Measurements from ENCODE around the gene PPHLN1.

The PPHLN1 gene

GRCh38 chr12:42490261-42490842, 164.4 kb downstream of the PPHLN1 start:
- Histone ChIP-seq H3K9me3 (ENCODE audit: insufficient read depth, low read length, severe bottlenecking) (no peaks in the 10 kb centered on the region), H3K36me3 (ENCODE audit: insufficient read depth, low read length) (no peaks in the 10 kb centered on the region), H3K4me3 (ENCODE audit: low read depth in 1 of 2, low read length in 2 of 2) (no peak overlapping the region), H4K20me1 (ENCODE audit: insufficient read depth, low read length) (no peaks in the 10 kb centered on the region), H3K79me2 (ENCODE audit: insufficient read depth, low read length) (no peaks in the 10 kb centered on the region), H3K27me3 (ENCODE audit: insufficient read depth, low read length, poor library complexity) (no peaks in the 10 kb centered on the region), H3K4me1 (ENCODE audit: insufficient read depth, low read length) (no peaks in the 10 kb centered on the region), H3K9ac (ENCODE audit: low read depth, low read length) (no peak overlapping the region), H3K27ac (ENCODE audit: low read length) (no peak overlapping the region), H3K4me2 (ENCODE audit: insufficient read depth, low read length) (no peak overlapping the region), H2AFZ (ENCODE audit: low read depth, low read length) (no peak overlapping the region)
- TF ChIP-seq EZH2 (IDR thresholded peaks at IDR 0.05; ENCODE audit: borderline replicate concordance, low read depth, low read length, severe bottlenecking) (no peak), CTCF (IDR thresholded peaks at IDR 0.05; ENCODE audit: borderline replicate concordance, extremely low read depth, low read length, poor library complexity, severe bottlenecking) (no peak)
- DNase-seq (no peak), ATAC-seq (ENCODE audit: insufficient read depth, low read depth) (no peak)

All from DND-41 (cell line).